Glutamatergic neuron (in vitro differentiated cells): Measurements from ENCODE around the gene WDR73. TPM values are rescaled to one million over a fixed set of nuclear protein-coding genes. Genes with fewer than 3 reads are reported as not detected.

Experiments
- DNase-seq: peaks from one replicate; pipeline ENCODE4 v3.0.0; 2022
- H3K27ac Mint-ChIP-seq: one replicate; pipeline ENCODE4 v1.8.0; 2020; ENCODE audit warnings: mild to moderate bottlenecking, mixed read lengths, inconsistent platforms; ENCODE audit not compliant: unreplicated experiment
- H3K27me3 Mint-ChIP-seq: one replicate; pipeline ENCODE4 v1.8.0; 2020; ENCODE audit warnings: mild to moderate bottlenecking, moderate library complexity, mixed read lengths, inconsistent platforms; ENCODE audit not compliant: unreplicated experiment
- H3K36me3 Mint-ChIP-seq: one replicate; pipeline ENCODE4 v1.8.0; 2020; ENCODE audit warnings: mild to moderate bottlenecking, mixed read lengths, inconsistent platforms; ENCODE audit not compliant: unreplicated experiment
- H3K4me1 Mint-ChIP-seq: one replicate; pipeline ENCODE4 v1.8.0; 2020; ENCODE audit warnings: mild to moderate bottlenecking, low read depth, mixed read lengths, inconsistent platforms; ENCODE audit not compliant: unreplicated experiment
- H3K4me3 Mint-ChIP-seq: one replicate; pipeline ENCODE4 v1.8.0; 2020; ENCODE audit warnings: mild to moderate bottlenecking, mixed read lengths, inconsistent platforms; ENCODE audit not compliant: unreplicated experiment
- H3K9me3 Mint-ChIP-seq: one replicate; pipeline ENCODE4 v1.8.0; 2020; ENCODE audit warnings: mild to moderate bottlenecking, moderate library complexity, mixed read lengths, inconsistent platforms; ENCODE audit not compliant: unreplicated experiment
- CTCF ChIP-seq: fragments of 200-600 bp; sonication (generic); IDR thresholded peaks from one replicate; pipeline ENCODE4 v1.5.0; 2021; ENCODE audit not compliant: partially characterized antibody, unreplicated experiment
- total RNA-seq: library from RNA; stranded (reverse); fragmentation: NEBNext Ultra II Directional; extraction: Animal tissue kit (Norgen Biotek cat#: 25700); gene quantifications from one replicate; pipeline ENCODE4 v1.2.1, GENCODE V29; 2021; ENCODE audit not compliant: unreplicated experiment

Gene WDR73
- total RNA-seq, 1 donor from 2014 or later: 19.5 TPM

GRCh38 chr15:84685304-84685703 lies 31.2 kb upstream of the WDR73 start:
- Mint-ChIP-seq H3K9me3 (peaks cover 7% of the 10 kb centered on the region), H3K27me3 (peaks cover 3% of the 10 kb centered on the region), H3K36me3 (peaks cover 4% of the 10 kb centered on the region), H3K27ac (peak overlapping the region; percentile 76), H3K4me3 (no peak overlapping the region), H3K4me1 (no peaks in the 10 kb centered on the region)
- peak; percentile 47 for DNase-seq
- TF ChIP-seq CTCF: no peak

- H3K4me3 Mint-ChIP-seq: no peak overlapping the region
- H3K36me3 Mint-ChIP-seq: no peaks in the 10 kb centered on the region
- DNase-seq: no peak
- H3K9me3 Mint-ChIP-seq: peaks cover 7% of the 10 kb centered on the region
- TF ChIP-seq CTCF: no peak
- no peak overlapping the region for H3K27ac Mint-ChIP-seq
- H3K27me3 Mint-ChIP-seq: peaks cover 3% of the 10 kb centered on the region
- no peaks in the 10 kb centered on the region for H3K4me1 Mint-ChIP-seq
These were observed 30.0 kb upstream of the WDR73 start for GRCh38 chr15:84684092-84684491.

GRCh38 chr15:84681831-84682230 lies 27.7 kb upstream of the WDR73 start:
- Mint-ChIP-seq H3K4me3 (no peak overlapping the region), H3K27me3 (no peaks in the 10 kb centered on the region), H3K27ac (no peak overlapping the region), H3K36me3 (no peaks in the 10 kb centered on the region), H3K4me1 (no peaks in the 10 kb centered on the region), H3K9me3 (peaks cover 7% of the 10 kb centered on the region)
- no peak for TF ChIP-seq CTCF
- DNase-seq: no peak

GRCh38 chr15:84671211-84671610 lies 17.1 kb upstream of the WDR73 start:
- DNase-seq: no peak
- Mint-ChIP-seq H3K27me3 (peaks cover 4% of the 10 kb centered on the region), H3K4me3 (no peak overlapping the region), H3K4me1 (peaks cover 12% of the 10 kb centered on the region), H3K36me3 (peaks cover 8% of the 10 kb centered on the region), H3K27ac (no peak overlapping the region), H3K9me3 (peaks cover 8% of the 10 kb centered on the region)
- TF ChIP-seq CTCF: no peak

- Mint-ChIP-seq H3K9me3 (peaks cover 8% of the 10 kb centered on the region), H3K27me3 (peaks cover 4% of the 10 kb centered on the region), H3K4me1 (peaks cover 15% of the 10 kb centered on the region), H3K27ac (peak overlapping the region; percentile 30), H3K4me3 (no peak overlapping the region), H3K36me3 (peaks cover 8% of the 10 kb centered on the region)
- no peak for DNase-seq
- TF ChIP-seq CTCF: no peak
These were observed 15.6 kb upstream of the WDR73 start for GRCh38 chr15:84669726-84670125.
